ENCODE data around the gene FBXO11. TPM values are rescaled to one million over a fixed set of nuclear protein-coding genes. Genes with fewer than 3 reads are reported as not detected.

FBXO11 gene
- total and polyA plus RNA-seq, 12 donors: 21.7 to 61.7 (median 46.6) TPM

DNA sequence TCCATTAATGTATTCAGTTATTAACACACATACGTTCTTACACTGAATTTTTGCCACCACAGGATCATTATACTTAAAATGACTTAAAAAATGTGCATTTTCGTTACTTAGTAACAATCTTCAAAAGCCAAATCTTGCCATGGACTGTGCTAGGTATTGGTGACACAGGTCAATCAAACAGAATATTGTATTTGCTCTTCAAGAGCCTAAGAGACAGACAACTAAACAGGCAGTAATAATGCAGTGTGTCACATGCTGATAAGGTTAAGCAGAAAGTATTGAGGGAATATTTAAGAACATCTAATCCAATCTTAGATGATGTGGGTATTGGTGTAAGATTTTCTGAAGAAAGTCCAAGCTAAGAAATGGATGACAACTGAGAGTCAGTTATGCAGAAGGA, 56.9 kb downstream of the FBXO11 start:
- no peak for DNase-seq
- TF ChIP-seq, protein P1, sequence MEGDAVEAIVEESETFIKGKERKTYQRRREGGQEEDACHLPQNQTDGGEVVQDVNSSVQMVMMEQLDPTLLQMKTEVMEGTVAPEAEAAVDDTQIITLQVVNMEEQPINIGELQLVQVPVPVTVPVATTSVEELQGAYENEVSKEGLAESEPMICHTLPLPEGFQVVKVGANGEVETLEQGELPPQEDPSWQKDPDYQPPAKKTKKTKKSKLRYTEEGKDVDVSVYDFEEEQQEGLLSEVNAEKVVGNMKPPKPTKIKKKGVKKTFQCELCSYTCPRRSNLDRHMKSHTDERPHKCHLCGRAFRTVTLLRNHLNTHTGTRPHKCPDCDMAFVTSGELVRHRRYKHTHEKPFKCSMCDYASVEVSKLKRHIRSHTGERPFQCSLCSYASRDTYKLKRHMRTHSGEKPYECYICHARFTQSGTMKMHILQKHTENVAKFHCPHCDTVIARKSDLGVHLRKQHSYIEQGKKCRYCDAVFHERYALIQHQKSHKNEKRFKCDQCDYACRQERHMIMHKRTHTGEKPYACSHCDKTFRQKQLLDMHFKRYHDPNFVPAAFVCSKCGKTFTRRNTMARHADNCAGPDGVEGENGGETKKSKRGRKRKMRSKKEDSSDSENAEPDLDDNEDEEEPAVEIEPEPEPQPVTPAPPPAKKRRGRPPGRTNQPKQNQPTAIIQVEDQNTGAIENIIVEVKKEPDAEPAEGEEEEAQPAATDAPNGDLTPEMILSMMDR (IDR thresholded peaks at IDR 0.05): no peak
- TF ChIP-seq POLR2A (IDR thresholded peaks at IDR 0.05): no peak
- Histone ChIP-seq H3K27ac (no peak overlapping the region), H3K27me3 (no peaks in the 10 kb centered on the region), H3K4me1 (replicated peaks in 1 of 2) (peaks cover 0 to 28% of the 10 kb centered on the region in 2 donors), H3K4me3 (no peak overlapping the region), H3K36me3 (replicated peaks in 1 of 2) (no peaks in the 10 kb centered on the region), H3K9me3 (replicated peaks in 1 of 3) (no peaks in the 10 kb centered on the region)
- intact Hi-C loops (cut with DNase I): no loop called here
- WGBS, 4 donors: 85 to 95% (median 89%) methylated on average over 2 of the region's 2 CpGs

DNA sequence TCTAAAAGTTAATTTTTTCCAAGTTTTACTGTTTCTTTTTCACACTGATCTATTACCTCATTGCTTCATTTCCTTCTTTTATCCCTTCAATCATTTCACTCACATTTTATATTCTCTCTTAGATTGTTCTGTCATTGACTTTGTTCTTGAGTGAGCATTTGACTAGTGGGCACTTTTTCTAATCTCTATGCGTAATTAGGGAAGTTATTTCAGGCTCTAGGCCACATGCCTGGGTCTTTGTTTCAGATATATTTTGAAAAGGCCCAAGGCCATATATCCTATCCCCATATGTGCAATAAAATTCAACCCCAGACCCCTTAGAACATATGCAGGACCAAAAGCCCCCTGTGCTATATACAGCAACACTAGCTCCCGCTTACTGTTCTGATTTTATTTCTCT, 62.1 kb downstream of the FBXO11 start:
- peaks cover 5 to 30% of the 10 kb centered on the region in 2 donors for H3K4me1 ChIP-seq (replicated peaks in 1 of 2)
- H3K36me3 ChIP-seq (replicated peaks in 1 of 2): peaks cover 0 to 2% of the 10 kb centered on the region in 2 donors
- WGBS, 4 donors: 83 to 89% (median 86%) methylated on average over 2 of the region's 2 CpGs
- no peaks in the 10 kb centered on the region for H3K9me3 ChIP-seq (replicated peaks in 1 of 3)
- H3K27ac ChIP-seq: no peak overlapping the region
- H3K4me3 ChIP-seq: no peak overlapping the region
- TF ChIP-seq POLR2A (IDR thresholded peaks at IDR 0.05): no peak
- intact Hi-C loops (cut with DNase I): no loop called here
- no peak for DNase-seq
- no peaks in the 10 kb centered on the region for H3K27me3 ChIP-seq

DNA sequence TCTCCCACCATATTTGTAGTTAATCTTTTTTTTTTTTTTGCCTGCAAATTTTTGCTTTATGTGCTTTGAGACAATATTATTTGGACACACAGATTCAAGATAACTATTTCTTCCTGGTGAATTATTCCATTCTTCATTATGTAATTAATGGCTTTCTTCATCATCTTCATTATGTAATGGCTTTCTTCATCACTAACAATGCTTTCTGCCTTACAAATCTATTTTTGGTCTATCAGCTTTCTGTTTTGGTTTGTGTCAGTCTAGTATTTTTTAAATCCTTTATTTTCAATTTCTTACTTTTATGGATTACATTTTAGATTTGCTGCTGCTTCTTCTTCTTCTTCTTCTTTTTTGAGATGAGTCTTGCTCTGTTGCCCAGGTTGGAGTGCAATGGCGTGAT, 62.9 kb downstream of the FBXO11 start:
- no peak for DNase-seq
- 94 to 100% (median 100%) methylated on average over 1 of the region's 1 CpG for WGBS, 4 donors
- peaks cover 5 to 30% of the 10 kb centered on the region in 2 donors for H3K4me1 ChIP-seq (replicated peaks in 1 of 2)
- no peak overlapping the region for H3K4me3 ChIP-seq
- intact Hi-C loops (cut with DNase I): no loop called here
- TF ChIP-seq, protein P1 (IDR thresholded peaks at IDR 0.05): no peak
- TF ChIP-seq POLR2A (IDR thresholded peaks at IDR 0.05): no peak
- H3K27me3 ChIP-seq: no peaks in the 10 kb centered on the region
- no peak overlapping the region for H3K27ac ChIP-seq
- H3K9me3 ChIP-seq (replicated peaks in 1 of 3): no peaks in the 10 kb centered on the region
- H3K36me3 ChIP-seq (replicated peaks in 1 of 2): peaks cover 0 to 10% of the 10 kb centered on the region in 2 donors

DNA sequence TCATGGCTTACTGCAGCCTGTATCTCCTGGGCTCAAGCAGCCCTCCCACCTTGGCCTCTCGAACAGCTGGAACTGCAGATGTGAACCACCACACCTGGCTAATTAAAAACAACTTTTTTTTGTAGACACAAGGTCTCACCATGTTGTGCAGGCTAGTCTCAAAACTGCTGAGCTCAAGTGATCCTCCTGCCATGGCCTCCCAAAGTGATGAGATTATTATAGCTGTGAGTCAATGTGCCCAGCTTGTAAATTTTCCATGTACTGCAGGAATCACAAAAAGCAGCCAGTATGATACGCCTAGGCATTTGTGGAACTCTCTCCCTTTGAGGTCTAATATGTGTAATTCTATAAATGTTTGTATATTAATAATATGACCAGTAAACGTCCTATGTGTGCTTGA, 63.5 kb downstream of the FBXO11 start:
- Histone ChIP-seq H3K9me3 (replicated peaks in 1 of 3) (no peaks in the 10 kb centered on the region), H3K36me3 (replicated peaks in 1 of 2) (peaks cover 0 to 13% of the 10 kb centered on the region in 2 donors), H3K27me3 (no peaks in the 10 kb centered on the region), H3K27ac (no peak overlapping the region), H3K4me1 (replicated peaks in 1 of 2) (peaks cover 5 to 30% of the 10 kb centered on the region in 2 donors), H3K4me3 (no peak overlapping the region)
- 91 to 93% (median 92%) methylated on average over 3 of the region's 3 CpGs for WGBS, 4 donors
- no peak for TF ChIP-seq POLR2A (IDR thresholded peaks at IDR 0.05)
- TF ChIP-seq, protein P1 (IDR thresholded peaks at IDR 0.05): no peak
- DNase-seq: no peak
- intact Hi-C loops (cut with DNase I): no loop called here

DNA sequence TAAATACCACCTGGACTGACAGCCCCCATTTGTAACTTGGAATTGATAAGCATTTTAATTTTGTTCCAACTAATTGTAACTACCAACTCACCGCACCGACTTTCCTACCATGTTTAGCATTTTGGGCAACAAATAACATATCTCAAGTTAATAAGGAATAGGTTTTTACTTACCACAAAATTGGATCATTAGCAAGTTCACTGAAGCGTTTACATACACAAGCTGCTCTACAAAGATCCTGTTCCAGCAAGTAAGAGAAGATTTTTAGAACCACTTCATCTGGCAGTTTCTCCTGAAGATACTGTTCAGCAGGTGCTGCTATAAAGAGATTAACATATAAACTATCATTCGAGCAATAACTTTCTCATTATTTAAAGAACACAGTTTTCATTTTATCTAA, 67.6 kb downstream of the FBXO11 start:
- 82 to 89% (median 87%) methylated on average over 4 of the region's 4 CpGs for WGBS, 4 donors

More for the DNA sequence above, 67.6 kb downstream of the FBXO11 start:
- Histone ChIP-seq H3K27me3 (no peaks in the 10 kb centered on the region), H3K27ac (no peak overlapping the region), H3K4me3 (no peak overlapping the region), H3K36me3 (replicated peaks in 1 of 2) (peaks cover 0 to 55% of the 10 kb centered on the region in 2 donors), H3K4me1 (replicated peaks in 1 of 2) (peaks cover 3 to 9% of the 10 kb centered on the region in 2 donors), H3K9me3 (replicated peaks in 1 of 3) (no peaks in the 10 kb centered on the region)
- intact Hi-C loops (cut with DNase I): no loop called here
- TF ChIP-seq, protein P1 (IDR thresholded peaks at IDR 0.05): no peak
- no peak for TF ChIP-seq POLR2A (IDR thresholded peaks at IDR 0.05)
- no peak for DNase-seq

Measured in adrenal gland (tissue), 12 donors.